IPS DF 4.7 (cell line): ENCODE measurements around the gene TMEM44.

Experiments
- DNase-seq: peaks from one replicate; pipeline ENCODE4 v3.0.0-alpha.2; 2013; ENCODE audit warnings: low spot score; ENCODE audit errors: extremely low read depth

Gene TMEM44

GRCh38 chr3:194633349-194634004 is at the start of gene TMEM44:
TMEM44 (minus strand) TSS chr3:194633419; CDS start chr3:194633215, 204 bp downstream.
- peak; percentile 36 for DNase-seq

- DNase-seq: peak; percentile 58
These were observed 49.6 kb upstream of the TMEM44 start for GRCh38 chr3:194682694-194683310.

DNA sequence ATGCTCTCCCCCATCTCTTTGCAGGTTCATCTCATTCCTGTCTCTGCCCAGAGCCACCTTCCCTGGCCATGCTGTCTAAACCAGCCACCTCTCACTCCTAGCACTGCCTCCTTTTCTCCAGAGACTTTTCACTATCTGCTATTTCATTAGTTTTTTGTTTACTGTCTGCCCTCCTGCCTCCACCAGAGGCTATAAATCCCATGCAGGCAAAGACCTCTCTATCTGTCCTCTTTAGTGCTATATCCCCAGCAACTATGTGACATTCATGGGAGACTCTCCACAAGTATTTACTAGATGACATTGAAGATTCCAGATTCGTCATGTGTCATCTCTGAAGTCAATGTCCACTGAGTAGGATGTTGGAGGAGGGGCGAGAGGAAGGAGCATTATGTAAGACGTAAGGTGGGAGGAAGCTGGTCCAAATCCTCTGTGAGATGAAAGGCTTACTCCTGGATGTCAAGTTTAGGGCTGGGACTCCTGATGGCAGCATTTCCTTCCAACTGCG is 49.0 kb upstream of the TMEM44 start:
- no peak for DNase-seq

DNA sequence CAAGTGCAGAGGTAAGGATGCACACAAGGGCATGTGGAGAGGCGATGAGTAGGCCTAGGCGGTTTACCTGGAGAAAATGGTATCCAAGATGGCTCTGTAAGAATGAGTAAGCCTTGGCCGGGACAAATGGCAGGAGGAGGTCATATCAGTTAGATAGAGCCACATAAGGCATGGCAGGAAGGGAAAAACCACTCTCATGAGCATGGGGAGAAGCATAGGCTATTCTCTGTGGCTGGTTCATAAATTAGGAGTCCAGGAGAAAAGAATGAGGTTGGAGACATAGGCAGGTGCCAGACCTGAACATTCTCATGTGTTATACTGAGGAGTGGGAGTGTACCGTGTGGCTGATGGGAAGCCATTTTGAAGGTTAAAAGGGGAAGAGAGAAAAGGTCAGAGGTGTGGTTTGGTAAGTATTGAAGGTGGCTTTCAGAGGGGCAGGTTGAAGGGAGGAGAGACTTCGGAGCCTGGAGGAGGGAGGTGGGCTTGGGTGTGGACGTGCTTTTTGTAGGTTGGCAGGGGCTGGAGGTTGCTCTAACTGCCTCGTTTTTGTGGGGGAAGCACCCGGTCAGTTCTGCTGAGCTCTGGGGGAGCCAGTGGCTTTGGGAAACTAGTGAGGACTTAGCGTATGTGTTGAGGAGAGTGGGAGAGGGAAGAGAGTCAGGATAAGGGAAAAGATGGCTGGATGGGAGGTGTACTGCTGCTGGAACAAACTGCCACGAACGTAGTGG is 47.8 kb upstream of the TMEM44 start:
- no peak for DNase-seq

DNA sequence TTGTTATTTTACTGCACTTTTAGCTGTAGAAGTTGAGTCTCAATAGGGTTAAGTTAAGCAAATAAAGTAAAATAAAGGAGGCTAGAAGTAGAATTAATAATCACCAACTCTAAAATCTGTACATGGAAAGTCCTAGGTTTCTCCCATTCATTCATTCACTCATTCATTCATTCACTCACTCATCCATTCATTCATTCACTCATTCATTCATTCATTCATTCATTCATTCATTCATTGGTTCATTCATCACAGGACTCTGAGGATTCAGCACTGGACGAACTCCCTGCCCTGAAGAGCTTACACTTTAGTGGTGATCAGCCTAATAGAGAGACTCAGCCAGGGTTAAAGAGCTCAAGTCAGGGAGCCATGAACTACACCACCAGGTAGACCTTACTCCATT is 43.3 kb upstream of the TMEM44 start:
- DNase-seq: no peak

DNA sequence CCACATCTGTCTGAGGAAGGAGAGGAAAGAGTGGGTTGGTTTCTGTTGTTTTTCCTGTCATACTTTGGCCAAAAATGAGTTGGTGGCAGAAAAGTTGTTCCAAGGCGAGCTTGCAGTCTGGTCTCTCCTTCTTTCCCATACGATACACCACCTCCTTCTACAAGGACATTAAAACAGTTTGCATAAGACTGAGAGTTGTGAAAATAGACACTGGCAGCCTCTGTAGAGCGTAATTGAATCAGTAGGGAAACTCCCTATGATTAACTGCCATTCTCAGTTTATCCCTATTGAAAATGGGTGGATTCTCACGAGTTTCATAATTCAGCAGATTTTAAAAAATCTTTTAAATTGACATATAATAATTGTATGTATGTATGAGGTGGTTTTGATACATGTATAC is 42.5 kb upstream of the TMEM44 start:
- no peak for DNase-seq

DNA sequence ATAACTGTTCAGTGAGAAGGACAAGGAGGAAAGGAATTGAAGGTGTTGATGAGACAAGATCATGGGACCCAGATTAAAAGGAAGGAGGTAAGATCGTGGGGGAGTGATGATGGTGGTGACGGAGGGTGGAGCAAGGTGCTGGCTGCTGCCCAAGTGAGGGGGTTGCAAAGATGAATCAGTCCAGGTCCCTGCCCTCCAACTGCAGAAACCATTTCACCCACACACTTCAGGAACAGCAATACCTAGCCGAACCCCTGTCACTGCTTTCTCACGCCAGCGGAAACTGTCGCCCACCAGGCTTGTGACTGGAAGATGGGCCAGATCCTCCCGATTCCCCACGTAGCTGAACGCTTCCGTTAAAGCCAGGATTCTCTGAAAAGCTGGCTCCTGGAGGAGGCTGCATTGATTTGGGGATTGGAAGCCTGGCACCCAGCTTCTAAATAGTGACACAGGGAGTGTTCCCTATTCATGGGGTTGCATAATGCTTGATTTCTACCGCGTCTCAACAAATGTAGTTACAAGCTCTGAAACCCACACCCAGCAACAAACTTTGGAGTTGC is 41.9 kb upstream of the TMEM44 start:
- DNase-seq: no peak

GRCh38 chr3:194673761-194674160 is 40.5 kb upstream of the TMEM44 start:
- DNase-seq: no peak

GRCh38 chr3:194672876-194673275 is 39.7 kb upstream of the TMEM44 start:
- DNase-seq: no peak

GRCh38 chr3:194671900-194672808 is 38.9 kb upstream of the TMEM44 start, which contains the start of gene LSG1:
LSG1 (minus strand) TSS chr3:194672191; CDS start chr3:194672162, 29 bp downstream.
- DNase-seq: peak; percentile 85

GRCh38 chr3:194671511-194671899 is 38.3 kb upstream of the TMEM44 start:
- DNase-seq: no peak

- DNase-seq: no peak
These were observed 34.1 kb upstream of the TMEM44 start for GRCh38 chr3:194667363-194667762.

GRCh38 chr3:194664857-194665256 is 31.6 kb upstream of the TMEM44 start:
- DNase-seq: no peak

GRCh38 chr3:194661946-194662345 is 28.7 kb upstream of the TMEM44 start:
- no peak for DNase-seq

DNA sequence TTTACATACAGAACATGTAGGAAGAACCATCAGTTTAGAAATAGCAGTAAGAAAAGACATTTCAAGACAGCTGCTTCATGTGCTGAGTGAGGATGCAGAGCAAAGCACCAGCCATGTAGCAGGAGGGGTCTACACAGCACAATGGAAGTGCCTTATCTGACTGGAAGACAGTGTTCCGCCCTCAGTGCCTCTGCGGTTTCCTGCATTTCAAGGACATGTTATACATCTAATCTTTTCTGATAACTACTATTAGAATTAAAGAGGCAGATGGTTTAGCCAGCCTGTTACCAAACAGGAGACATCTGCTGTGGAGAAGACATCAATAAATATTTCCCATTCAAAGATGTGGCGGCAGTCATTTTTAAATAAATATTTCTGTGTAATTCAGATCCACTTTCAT is 28.2 kb upstream of the TMEM44 start:
- no peak for DNase-seq

DNA sequence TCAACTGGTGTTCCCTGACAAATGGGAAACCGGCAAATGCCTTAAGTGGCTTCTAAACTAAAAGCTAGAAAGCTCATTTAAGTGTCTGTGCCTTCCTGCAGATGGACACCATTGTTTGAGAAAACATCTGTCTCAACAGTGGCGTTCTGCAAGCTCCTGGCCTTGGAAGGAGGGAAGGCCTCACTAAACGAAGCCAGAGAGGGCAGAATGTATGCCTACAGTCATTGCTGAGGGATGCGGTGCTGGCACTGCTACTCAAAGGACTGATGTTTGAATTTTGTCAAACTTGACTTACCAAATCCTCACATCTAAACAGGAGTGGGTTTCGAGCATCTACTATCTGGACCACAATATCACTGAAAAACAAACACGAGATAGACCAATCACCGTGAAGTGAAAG is 26.6 kb upstream of the TMEM44 start:
- no peak for DNase-seq

- DNase-seq: no peak
These were observed 25.4 kb upstream of the TMEM44 start for GRCh38 chr3:194658477-194659242.

DNA sequence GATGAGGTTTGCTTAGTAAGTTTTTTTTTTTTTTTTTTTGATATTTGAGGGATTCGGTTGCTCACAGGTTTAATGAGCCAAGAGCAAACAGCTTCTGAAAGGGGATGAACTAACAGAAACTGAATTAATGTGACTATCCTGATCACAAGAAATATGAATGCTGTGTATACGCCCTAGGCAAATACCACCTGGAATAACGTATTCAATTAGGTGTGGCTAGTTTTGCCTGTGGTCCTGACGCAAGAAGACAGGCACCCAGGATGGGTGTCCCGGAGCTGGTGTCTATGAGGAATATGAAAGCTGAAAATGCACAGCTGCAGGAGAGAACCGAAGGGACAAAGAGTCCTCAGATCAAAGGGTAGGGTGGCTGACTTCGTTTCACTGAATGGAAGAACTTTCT is 24.2 kb upstream of the TMEM44 start:
- DNase-seq: no peak

DNA sequence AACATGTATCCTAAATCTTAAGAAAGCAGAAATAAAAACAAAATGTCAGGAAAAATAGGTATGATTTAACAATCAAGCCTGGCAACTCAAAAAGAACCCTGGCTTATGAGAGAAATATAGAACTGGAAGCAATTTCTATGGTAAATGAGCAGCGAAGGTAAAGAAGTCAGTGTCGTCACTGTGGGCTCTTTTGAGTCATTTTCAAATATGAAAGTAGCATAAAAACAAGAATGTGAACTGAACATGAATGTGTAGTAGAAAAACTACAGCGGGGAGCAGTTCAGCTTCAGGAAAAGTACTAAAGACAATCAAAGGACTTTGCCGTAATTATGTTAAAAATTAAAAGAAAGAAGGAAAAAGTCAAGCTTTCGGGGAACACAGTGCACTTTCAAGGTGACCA is 21.2 kb upstream of the TMEM44 start:
- no peak for DNase-seq

- no peak for DNase-seq
These were observed 14.5 kb upstream of the TMEM44 start for GRCh38 chr3:194647747-194648146.
